Measurements from ENCODE around the gene WLS. TPM values are rescaled to one million over a fixed set of nuclear protein-coding genes. Genes with fewer than 3 reads are reported as not detected.
"Not testable (repeated sequence)": the region's sequence is repeated elsewhere in the genome, so short reads cannot be mapped to it uniquely, and the experiment has no call there.

WLS gene
- total RNA-seq, 2 donors from 2014 or later: 126 to 150 TPM

DNA sequence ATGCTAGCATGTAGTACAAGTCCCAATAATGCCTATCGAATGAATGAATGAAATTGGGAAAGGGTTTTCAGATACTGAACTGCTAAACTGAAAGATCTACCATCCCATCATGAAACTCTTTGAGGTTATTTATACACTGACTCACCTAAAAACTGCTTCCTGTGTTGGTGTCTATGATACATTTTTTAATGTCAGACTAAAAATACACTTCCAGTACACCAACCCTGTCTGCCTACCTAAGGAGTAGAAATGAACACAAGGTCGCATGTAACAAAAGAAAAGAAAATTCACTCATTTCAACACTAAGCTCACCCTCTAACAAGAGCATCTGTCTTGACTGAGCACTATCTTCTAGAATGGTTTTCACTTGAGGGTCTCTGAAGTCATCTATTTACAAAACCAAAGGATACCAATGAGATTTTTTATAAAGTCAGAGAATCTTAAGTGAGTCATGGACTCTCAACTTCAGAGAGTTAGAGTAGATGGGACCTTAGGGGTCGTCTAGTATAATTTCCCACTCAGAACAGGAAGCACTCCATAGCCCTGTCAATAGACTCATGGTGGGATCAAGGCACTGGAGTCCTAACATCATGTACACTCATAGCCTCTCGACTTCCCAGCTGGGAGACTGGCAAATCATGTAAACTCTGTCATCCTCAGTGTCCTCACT, 53.4 kb downstream of the WLS start:
- DNase-seq: no peak
- no peak for ATAC-seq
- intact Hi-C loops (cut with DNase I, micrococcal nuclease): no loop called here

DNA sequence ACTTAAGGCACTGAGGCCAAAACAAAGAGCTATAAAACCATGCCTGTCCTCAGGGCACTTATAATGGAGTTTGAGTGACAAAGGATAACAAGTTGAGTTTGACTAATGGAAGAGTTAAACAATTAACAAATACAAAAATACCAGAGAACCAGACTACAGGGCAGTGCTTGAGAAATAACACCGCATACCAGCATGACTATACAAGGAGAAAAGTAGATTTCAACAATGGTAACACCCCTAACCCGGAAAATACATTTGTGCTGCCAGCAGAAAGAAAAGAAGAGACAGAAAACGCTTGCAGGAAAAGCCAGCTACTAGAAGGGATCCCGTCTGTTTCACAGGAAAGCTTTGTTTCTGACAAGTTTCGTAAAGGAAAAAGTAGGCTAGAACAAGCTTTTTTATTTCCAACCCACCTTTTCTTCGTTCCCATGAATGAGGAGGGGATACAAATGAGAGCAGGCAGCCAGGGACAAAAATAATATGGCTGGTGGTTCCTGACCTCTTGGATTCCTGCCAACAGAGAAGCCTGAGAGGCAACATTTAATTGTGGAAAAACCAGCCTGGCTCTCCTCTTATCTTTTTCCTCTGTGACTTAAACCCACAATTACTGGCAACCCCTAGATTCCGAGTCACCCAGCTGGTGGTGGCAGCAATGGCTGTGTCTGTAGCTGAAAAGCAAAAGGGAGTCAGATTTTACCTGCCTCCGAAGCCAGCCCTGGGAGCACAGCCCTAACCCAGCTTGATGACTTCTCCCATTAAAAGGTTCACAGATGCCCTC, 56.5 kb downstream of the WLS start:
- DNase-seq: no peak
- ATAC-seq: no peak

DNA sequence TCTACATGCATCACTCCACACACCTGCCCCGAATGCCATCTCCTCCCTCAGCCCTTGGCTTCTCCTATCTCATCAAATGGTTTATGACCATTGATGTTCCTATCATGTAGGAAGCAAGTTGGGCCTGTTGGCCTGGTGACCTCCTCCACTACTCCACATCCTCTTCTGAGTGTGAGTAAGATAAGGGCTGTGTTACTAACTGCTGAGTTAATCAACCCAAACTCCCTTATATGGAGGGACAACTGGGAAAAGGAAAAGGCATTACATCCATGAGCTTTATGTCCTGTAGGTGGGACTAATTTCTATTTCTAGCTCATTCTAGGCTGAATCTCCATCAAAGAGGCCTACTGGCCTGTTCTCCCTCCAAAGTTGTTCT, 57.6 kb downstream of the WLS start:
- intact Hi-C loops (cut with DNase I, micrococcal nuclease): loop anchor here in 1 of 2 donors (5.0 kb wide), 1 partner anchor 58 kb away; the partner anchor contains the start of gene WLS
- ATAC-seq (peak; percentile 10), DNase-seq (no peak)

More for the DNA sequence above, 56.5 kb downstream of the WLS start:
- intact Hi-C loops (cut with DNase I, micrococcal nuclease): no loop called here

DNA sequence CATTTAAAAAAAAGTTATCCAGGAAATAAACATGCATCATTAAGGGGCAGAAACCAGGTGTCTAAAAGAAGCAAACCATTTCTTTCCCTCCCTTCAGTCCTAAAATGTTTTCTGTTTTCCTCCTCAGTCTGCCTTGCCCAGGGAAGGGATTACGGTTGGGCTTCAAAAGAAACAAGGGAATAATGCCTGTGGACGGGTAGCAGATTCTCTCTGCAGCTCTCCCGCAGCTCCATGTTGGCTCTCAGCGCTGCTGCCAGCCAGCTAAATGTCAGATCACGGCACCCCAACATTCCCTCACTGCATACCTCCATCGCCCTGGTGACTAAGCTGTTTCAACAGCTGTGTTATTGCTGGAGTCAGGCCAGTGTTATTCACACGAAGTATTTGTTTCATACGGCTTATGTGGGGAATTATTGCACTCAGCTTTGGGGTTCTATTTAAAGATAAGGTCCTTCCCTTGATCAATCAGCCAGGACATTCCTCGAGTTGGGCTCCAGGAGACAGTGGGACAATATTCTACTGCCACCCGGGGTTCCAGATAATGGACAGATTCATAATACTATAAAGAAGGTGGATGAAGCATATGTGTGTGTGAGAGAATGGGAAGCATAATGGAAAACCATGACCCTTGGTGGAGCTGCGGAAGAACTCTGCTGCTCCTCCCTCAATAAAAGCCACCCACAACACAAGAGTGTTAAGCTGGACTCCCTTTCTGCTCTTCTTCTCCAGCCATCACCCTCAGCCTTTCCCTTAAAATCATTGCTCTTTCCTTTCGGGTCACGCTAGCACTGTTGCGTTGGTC, 58.2 kb downstream of the WLS start:
- peak; percentile 35 for ATAC-seq
- intact Hi-C loops (cut with DNase I, micrococcal nuclease): loop anchor here in 1 of 2 donors (5.0 kb wide), 1 partner anchor 58 kb away; the partner anchor contains the start of gene WLS

DNA sequence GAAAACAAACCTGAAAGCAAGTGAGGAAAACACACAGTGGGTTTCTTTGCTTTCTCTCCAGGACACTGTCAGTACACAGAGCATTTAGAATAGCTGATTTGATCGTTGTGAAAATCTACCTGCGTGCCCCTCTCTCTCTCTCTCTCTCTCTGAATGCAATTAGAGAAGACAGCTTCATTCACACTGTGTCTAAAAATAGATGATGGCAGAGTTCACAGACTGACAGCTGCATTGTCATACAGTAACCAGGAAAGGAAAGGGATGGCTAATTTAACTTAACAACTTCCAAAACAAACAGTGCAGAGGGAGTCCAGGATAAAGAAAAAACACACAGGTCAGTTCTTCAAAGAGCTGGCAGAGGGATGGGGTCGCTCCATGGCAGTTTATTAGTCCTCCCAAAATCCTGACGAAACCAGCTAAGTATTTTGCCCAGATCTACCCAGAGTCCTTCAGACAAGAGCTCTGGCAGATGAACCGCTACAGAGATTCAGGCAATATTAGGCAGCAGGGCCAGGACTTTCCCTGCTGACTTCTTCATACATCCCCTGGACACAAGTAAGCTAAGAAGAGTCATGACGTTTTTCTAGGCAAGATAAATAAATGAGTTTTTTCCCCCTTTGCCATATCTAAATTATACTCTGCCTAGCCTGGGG, 58.9 kb downstream of the WLS start:
- ATAC-seq (peak; percentile 73), DNase-seq (no peak)
- intact Hi-C loops (cut with DNase I, micrococcal nuclease): loop anchor here in 1 of 2 donors (5.0 kb wide), 1 partner anchor 59 kb away; the partner anchor contains the start of gene WLS

More for the DNA sequence above, 58.2 kb downstream of the WLS start:
- DNase-seq: peak; percentile 51 to 57

DNA sequence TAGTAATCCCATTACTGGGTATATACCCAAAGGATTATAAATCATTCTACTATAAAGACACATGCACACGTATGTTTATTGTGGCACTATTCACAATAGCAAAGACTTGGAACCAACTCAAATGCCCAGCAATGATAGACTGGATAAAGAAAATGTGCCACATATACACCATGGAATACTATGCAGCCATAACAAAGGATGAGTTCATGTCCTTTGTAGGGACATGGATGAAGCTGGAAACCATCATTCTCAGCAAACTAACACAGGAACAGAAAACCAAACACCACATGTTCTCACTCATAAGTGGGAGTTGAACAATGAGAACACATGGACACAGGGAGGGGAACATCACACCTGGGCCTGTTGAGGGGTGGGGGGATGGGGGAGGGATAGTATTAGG, 60.5 kb downstream of the WLS start:
- intact Hi-C loops (cut with DNase I, micrococcal nuclease): loop anchor here in 1 of 2 donors (5.0 kb wide), 1 partner anchor 61 kb away; the partner anchor contains the start of gene WLS
- not testable (repeated sequence) for ATAC-seq

DNA sequence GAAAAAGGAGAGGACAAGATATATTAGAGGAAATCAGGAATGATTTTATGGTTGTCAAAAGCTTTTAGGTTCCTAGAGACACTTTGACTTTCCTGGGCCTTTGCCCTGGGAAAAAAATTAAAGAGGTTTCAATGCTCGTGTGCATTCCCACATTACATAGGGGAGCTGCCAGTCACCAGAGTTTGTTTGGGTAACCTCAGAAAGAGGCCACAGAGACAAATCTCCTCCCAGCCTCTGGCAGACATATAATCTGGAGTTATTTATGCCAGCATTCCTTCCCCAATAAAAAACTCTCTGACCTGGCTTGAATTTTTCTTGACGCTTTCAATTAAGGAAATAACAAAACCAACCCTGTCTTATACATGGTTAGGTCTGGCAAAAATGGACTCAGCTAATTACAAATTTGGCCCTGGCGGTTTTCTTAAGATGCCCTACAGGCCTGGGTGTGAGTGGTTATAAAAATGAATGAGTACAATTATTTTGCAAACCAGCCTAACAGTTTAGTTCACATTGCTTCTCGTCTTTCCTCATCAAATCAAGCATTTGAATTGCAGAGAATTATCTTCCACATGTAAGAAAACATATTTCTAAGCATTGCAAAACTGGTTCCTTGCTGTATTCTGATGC, 63.7 kb downstream of the WLS start:
- DNase-seq: no peak
- intact Hi-C loops (cut with DNase I, micrococcal nuclease): no loop called here
- ATAC-seq: peak; percentile 10

More for the DNA sequence above, 60.5 kb downstream of the WLS start:
- not testable (repeated sequence) for DNase-seq

DNA sequence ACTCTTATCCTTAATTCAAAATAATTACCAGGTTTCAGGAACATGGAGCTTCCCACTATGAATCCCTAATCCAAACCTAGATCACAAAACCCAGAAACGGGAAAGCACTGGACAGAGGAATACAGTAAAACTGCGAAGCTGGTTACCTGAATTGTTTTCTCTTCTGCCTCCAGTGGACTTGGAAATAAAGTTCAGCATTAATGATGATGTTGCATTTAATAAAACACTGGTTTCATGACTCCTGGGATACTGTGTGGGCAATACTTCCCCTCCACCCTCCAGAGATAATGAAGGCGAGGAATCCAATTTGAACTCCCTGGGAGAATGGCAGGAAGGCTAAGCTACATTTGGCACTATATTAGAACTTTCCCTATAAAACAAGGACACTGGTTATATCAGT, 65.1 kb downstream of the WLS start:
- ATAC-seq (no peak), DNase-seq (no peak)
- intact Hi-C loops (cut with DNase I, micrococcal nuclease): no loop called here

DNA sequence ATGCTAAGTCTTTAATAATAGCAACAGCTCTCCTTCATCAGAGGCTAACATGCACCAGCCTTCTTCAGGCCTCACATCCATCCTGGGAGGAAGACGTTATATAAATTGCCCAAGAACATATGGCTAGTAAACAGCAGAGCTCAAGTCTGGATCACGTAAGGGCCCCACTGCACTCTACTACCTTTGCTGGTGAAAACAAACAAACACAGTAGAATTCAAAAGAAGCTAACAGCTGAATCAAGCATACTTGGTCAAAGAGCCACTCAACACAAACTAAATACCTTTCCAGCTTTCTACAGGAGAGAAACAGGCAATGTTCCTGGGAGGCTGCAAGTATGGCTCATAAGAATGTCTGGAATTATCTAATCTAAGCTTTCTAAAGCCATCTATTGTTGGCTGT, 66.0 kb downstream of the WLS start:
- ATAC-seq: no peak
- no peak for DNase-seq
- intact Hi-C loops (cut with DNase I, micrococcal nuclease): no loop called here

DNA sequence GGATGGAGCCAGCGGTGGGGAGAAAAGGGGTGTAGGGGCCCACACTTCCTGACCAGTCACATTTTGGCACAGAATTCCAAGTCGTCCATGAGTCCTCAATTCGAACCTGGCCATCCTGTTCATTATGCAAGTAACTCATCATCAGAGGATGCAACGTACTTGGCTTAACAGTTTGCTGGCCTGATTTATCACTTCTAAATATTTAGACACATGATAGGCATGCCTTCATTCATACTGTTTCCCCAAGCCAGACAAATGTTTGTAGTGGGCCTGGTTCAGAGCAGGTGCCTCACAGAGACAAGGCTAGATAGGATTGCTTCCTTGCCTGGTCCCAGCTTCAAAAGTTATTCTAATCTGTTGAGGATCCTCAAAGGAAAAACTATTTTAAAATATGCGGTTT, 66.7 kb downstream of the WLS start:
- ATAC-seq (no peak), DNase-seq (no peak)
- intact Hi-C loops (cut with DNase I, micrococcal nuclease): no loop called here

DNA sequence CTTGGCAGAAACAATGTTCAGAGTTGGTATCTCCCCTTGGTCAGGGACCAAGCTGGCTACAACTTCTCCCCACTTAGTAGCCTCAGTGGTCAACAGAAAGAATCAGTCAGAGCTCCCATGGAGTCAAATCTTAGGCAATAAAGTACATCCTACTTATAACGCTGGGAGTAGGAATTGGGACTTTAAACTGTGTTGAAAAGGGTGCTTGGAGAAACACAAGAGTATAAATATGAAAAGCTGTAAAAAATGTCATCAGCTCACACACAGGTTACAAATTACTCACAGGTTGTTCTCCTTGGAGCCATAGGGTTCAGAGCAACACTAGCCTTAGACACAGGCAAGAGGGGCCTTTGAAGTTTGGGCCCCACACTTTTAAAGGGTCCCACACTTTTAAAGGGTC, 67.4 kb downstream of the WLS start:
- no peak for DNase-seq
- peak; percentile 60 for ATAC-seq
- intact Hi-C loops (cut with DNase I, micrococcal nuclease): no loop called here

DNA sequence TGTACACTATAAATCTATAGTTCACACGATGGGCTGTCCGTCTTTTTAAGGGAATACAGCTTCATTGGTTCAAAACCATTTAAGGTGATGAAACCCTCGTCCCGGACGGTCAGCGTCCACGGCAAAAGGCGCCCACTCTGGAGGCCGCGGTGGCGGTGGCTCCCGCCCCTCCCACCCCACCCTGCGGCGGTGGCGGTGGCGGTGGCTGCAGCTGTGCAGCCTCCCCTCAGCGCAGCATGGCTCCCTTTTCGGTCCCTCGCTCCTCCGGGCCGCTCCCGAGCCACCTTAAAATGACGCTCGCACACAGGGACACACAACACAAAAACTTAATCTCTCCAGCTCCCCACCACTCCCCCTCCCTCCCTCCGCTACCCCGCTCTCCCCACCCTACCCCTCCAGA, 69.1 kb downstream of the WLS start:
- ATAC-seq (no peak), DNase-seq (no peak)
- intact Hi-C loops (cut with DNase I, micrococcal nuclease): no loop called here

DNA sequence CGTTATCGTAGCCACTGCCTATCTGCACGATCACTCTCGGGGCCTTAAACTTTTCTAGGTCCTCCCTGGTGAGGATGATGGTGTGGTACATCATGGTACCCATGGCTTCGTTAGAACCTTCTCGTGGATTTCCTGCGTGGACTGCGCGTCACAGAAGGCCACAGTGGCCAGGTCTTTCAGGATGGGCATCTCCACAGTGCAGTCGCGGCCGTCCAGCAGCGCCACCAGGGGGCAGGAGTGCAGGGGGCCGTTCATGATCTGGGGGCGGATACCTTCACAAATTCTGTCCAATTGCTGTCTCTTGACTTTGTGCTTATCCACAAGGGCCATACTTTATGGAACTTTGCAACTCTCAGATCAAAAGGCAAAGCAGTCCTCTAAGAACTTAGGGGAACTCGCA, 69.6 kb downstream of the WLS start:
- intact Hi-C loops (cut with DNase I, micrococcal nuclease): no loop called here
- DNase-seq (no peak), ATAC-seq (no peak)

DNA sequence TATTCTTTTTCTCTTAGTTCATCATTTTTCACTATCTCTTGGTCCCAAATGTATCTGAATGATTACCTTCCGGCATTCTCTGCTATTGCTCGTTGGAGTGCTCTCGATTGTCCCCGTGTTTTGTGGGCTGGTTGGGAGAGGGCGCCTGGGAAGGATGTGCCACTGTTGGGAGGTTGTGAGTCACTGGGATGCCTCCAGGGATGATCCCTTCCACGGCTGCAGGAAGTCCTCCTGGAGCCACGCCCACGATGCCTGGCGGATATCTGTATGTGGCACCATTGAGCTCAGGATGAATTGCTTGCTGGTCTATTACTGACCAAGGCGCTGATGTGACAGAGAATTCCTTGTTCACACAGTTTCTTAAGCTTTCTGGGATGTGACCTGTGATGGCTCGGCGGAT, 70.7 kb downstream of the WLS start:
- ATAC-seq; DNase-seq; intact Hi-C loops (cut with DNase I, micrococcal nuclease): not testable (repeated sequence)

DNA sequence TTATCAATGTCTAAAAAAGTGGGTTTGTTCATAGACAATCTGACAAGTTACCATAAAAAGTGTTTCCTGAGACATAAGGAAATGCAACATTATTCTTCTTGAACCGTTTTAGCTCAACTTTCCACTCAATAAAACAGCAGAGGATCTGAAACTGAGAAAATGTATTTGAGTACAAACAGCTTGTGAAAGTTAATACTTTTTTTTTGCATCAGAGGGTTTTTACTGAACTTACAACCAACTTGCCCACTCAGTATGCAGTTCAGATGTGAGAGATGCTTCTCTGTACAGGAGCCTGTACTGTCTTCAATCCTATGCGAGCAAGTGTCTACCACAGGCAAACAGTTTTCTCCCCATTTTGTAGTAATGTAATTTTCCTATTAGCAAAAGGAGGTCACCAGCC, 71.4 kb downstream of the WLS start:
- DNase-seq; ATAC-seq; intact Hi-C loops (cut with DNase I, micrococcal nuclease): not testable (repeated sequence)

DNA sequence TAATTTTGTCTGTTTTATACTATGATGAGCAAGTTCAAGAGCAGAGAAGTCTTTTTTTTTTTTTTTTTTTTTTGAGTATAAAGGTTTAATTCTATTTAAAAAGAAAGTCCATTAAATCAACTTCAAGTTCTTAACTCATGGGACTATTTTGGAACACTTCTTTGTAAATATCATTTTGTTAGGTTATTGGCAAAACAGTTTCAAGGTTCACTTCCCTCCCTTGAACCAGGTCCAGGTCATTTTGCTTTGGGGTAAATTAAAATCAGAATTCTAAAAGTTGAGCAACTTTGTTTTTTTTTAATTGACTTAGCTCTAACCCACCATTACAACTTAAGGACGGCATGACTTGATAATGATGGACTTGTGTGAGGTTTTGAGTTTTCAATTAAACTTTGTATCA, 72.3 kb downstream of the WLS start:
- DNase-seq (no peak), ATAC-seq (no peak)
- intact Hi-C loops (cut with DNase I, micrococcal nuclease): no loop called here

DNA sequence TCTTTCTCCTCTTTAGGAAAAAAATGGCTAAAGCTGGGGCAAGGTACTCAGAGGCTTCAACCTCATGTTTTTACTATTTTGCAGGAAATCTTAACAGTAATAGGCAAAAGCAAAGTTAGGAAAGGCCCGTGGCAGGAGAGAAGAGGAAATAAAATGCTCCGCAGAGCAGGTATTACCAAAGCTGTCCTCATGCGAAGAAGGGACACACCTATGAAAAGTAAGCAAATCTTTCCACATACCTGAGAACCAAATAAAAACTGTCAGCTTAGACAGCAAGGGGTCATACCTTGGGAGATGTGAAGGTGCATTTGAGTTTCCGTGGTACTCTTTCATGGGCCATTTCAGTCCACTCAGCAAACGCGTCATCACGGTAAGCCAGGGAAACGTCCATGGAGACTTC, 73.5 kb downstream of the WLS start:
- intact Hi-C loops (cut with DNase I, micrococcal nuclease): no loop called here
- peak; percentile 90 for ATAC-seq

DNA sequence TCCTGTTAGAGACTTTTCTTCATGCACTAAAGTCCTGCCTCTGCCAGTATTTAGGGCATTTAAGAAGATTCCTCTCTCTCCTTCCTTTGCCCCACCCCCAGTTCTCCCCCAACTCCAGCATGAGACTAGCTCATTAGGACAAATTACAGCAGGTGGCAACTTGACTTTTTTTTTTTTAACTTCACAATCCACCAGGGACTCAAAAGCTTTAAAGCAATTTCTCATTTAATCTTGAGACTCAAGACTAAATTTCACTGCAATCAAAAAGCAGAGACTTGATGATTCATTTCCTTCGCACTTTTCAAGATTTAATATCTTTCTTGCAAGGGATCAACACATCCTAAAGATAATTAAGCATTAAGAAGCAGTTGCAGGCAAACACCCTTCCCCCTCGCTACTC, 74.9 kb downstream of the WLS start:
- no peak for ATAC-seq
- intact Hi-C loops (cut with DNase I, micrococcal nuclease): no loop called here
- no peak for DNase-seq

More for the DNA sequence above, 73.5 kb downstream of the WLS start:
- DNase-seq: no peak

All from left colon (tissue), 2 donors.